GM12892 (cell line): ENCODE measurements around the gene NRN1L.

ENCODE experiments used
- DNase-seq: peaks from one replicate; pipeline ENCODE4 v3.0.0; 2011; ENCODE audit not compliant: insufficient read length
- FAIRE-seq: peaks from 2 replicates; lab custom pipeline; 2011; peaks lifted over from hg19 to GRCh38; lab: Jason Lieb, UNC
- POLR2A ChIP-seq: IDR thresholded peaks from 2 replicates; pipeline ENCODE4 v1.6.1; 2011; ENCODE audit warnings: low read depth, low read length, control low read depth
- POLR2AphosphoS5 ChIP-seq: IDR thresholded peaks from 2 replicates; pipeline ENCODE4 v1.6.1; 2011; ENCODE audit warnings: low read depth, low read length, control low read depth
- TAF1 ChIP-seq: IDR thresholded peaks from 2 replicates; pipeline ENCODE4 v1.6.1; 2011; ENCODE audit warnings: low read depth, mild to moderate bottlenecking, control low read depth, low read length, borderline replicate concordance

The NRN1L gene

GRCh38 chr16:67864594-67864993, 20.1 kb upstream of the NRN1L start:
- DNase-seq (no peak), FAIRE-seq (no peak)
- no peak for TF ChIP-seq POLR2A
- no peak for TF ChIP-seq POLR2AphosphoS5
- TF ChIP-seq TAF1 = no peak

- DNase-seq = no peak
- TF ChIP-seq POLR2A = no peak
- no peak for TF ChIP-seq POLR2AphosphoS5
- no peak for TF ChIP-seq TAF1
- FAIRE-seq = no peak
These were observed 19.4 kb upstream of the NRN1L start for GRCh38 chr16:67865318-67865717.

GRCh38 chr16:67868290-67868689, 16.4 kb upstream of the NRN1L start:
- no peak for TF ChIP-seq TAF1
- TF ChIP-seq POLR2A = no peak
- TF ChIP-seq POLR2AphosphoS5 = no peak
- DNase-seq = no peak
- FAIRE-seq = no peak

- DNase-seq (no peak), FAIRE-seq (no peak)
- TF ChIP-seq POLR2A (no peak), TAF1 (no peak), POLR2AphosphoS5 (no peak)
These were observed 15.0 kb upstream of the NRN1L start for GRCh38 chr16:67869653-67870052.

- DNase-seq = no peak
- FAIRE-seq = no peak
- no peak for TF ChIP-seq TAF1
- TF ChIP-seq POLR2A = no peak
These were observed 13.4 kb upstream of the NRN1L start for GRCh38 chr16:67871256-67871655.

- no peak for DNase-seq
- peak; percentile 40 for FAIRE-seq
- TF ChIP-seq POLR2AphosphoS5 (no peak), TAF1 (no peak), POLR2A (no peak)
These were observed 12.5 kb upstream of the NRN1L start for GRCh38 chr16:67872131-67872630.

- DNase-seq (peak; percentile 97), FAIRE-seq (peak; percentile 89)
- TF ChIP-seq POLR2AphosphoS5 = peak; percentile 65
- TF ChIP-seq POLR2A = peak; percentile 74
- TF ChIP-seq TAF1 = peak; percentile 49; the same call in 1 of the 2 replicates
These were observed 11.9 kb upstream of the NRN1L start, which contains the start of gene EDC4 for GRCh38 chr16:67872631-67873434. Gene EDC4 (plus strand): TSS chr16:67873052. CDS start chr16:67873262, 210 bp downstream.

- TF ChIP-seq POLR2AphosphoS5 = no peak
- no peak for TF ChIP-seq TAF1
- TF ChIP-seq POLR2A = no peak
- no peak for DNase-seq
- FAIRE-seq = no peak
These were observed 11.0 kb upstream of the NRN1L start for GRCh38 chr16:67873435-67874370.

GRCh38 chr16:67874372-67874771, 10.3 kb upstream of the NRN1L start:
- DNase-seq (no peak), FAIRE-seq (no peak)

GRCh38 chr16:67877064-67877463, 7.6 kb upstream of the NRN1L start:
- no peak for TF ChIP-seq TAF1
- TF ChIP-seq POLR2A = no peak
- TF ChIP-seq POLR2AphosphoS5 = no peak
- DNase-seq = no peak
- FAIRE-seq = no peak

More at GRCh38 chr16:67874372-67874771, 10.3 kb upstream of the NRN1L start:
- TF ChIP-seq TAF1 (no peak), POLR2AphosphoS5 (no peak), POLR2A (no peak)

GRCh38 chr16:67878232-67878631, 6.5 kb upstream of the NRN1L start:
- TF ChIP-seq POLR2A (no peak), POLR2AphosphoS5 (no peak), TAF1 (no peak)
- FAIRE-seq (no peak), DNase-seq (no peak)
